GM23338 (cell line): ENCODE results near the gene MAMDC2. TPM values are rescaled to one million over a fixed set of nuclear protein-coding genes. Genes with fewer than 3 reads are reported as not detected.
A peak's percentile ranks its signal among the peaks of the same experiment; 100 is the strongest.

Source experiments
- ATAC-seq: fragments of 200-7000 bp; cut with Tn5 transposase; 3 replicates; pipeline ENCODE4 v1.9.1; 2020
- DNase-seq: peaks from one replicate; pipeline ENCODE4 v3.0.0-alpha.2; 2015; ENCODE audit warnings: low spot score
- H2AFZ ChIP-seq: fragments of 200-600 bp; sonication (generic); 2 replicates; pipeline ENCODE4 v1.8.0; 2016; ENCODE audit warnings: antibody characterized with exemption, mild to moderate bottlenecking, moderate library complexity
- H3F3A ChIP-seq: fragments of 200-600 bp; sonication (generic); replicated peaks from 2 replicates; pipeline ENCODE4 v1.8.0; 2017; ENCODE audit warnings: antibody characterized with exemption, mixed run types, low read depth
- H3K27ac ChIP-seq: fragments of 200-600 bp; sonication (generic); 2 replicates; pipeline ENCODE4 v1.6.1; 2016; ENCODE audit warnings: low read depth
- H3K27me3 ChIP-seq: fragments of 200-600 bp; sonication (generic); 2 replicates; pipeline ENCODE4 v1.8.0; 2016; ENCODE audit warnings: mild to moderate bottlenecking, mixed run types, moderate library complexity; ENCODE audit not compliant: insufficient read depth
- H3K36me3 ChIP-seq: fragments of 200-600 bp; sonication (generic); 2 replicates; pipeline ENCODE4 v1.8.0; 2016; ENCODE audit warnings: mild to moderate bottlenecking; ENCODE audit not compliant: insufficient read depth
- H3K4me1 ChIP-seq: fragments of 200-600 bp; sonication (generic); 2 replicates; pipeline ENCODE4 v1.8.0; 2016; ENCODE audit warnings: mild to moderate bottlenecking, moderate library complexity; ENCODE audit not compliant: insufficient read depth
- H3K4me2 ChIP-seq: fragments of 200-600 bp; sonication (generic); 2 replicates; pipeline ENCODE4 v1.7.1; 2017; ENCODE audit warnings: mixed run types
- H3K4me3 ChIP-seq: fragments of 200-600 bp; sonication (generic); 2 replicates; pipeline ENCODE4 v1.6.1; 2016; ENCODE audit warnings: mixed run types
- H3K79me2 ChIP-seq: fragments of 200-600 bp; sonication (generic); replicated peaks from 2 replicates; pipeline ENCODE4 v1.8.0; 2017; ENCODE audit warnings: mild to moderate bottlenecking; ENCODE audit not compliant: insufficient read depth
- H3K9me2 ChIP-seq: fragments of 200-600 bp; sonication (generic); 2 replicates; pipeline ENCODE4 v1.8.0; 2017; ENCODE audit not compliant: insufficient read depth
- H4K20me1 ChIP-seq: fragments of 200-600 bp; sonication (generic); replicated peaks from 2 replicates; pipeline ENCODE4 v1.8.0; 2017; ENCODE audit warnings: mild to moderate bottlenecking; ENCODE audit not compliant: insufficient read depth
- H3K27ac Mint-ChIP-seq: 2 replicates; pipeline ENCODE4 v1.8.0; 2020; ENCODE audit warnings: inconsistent platforms, mild to moderate bottlenecking, moderate library complexity, mixed read lengths
- H3K27me3 Mint-ChIP-seq: 3 replicates; pipeline ENCODE4 v1.8.0; 2022; ENCODE audit warnings: low read depth, mild to moderate bottlenecking, moderate library complexity, mixed read lengths, inconsistent platforms; ENCODE audit not compliant: insufficient read depth, poor library complexity
- H3K36me3 Mint-ChIP-seq: 3 replicates; pipeline ENCODE4 v1.8.0; 2021; ENCODE audit warnings: low read depth, mild to moderate bottlenecking, inconsistent platforms, moderate library complexity, mixed read lengths
- H3K4me1 Mint-ChIP-seq: 3 replicates; pipeline ENCODE4 v1.8.0; 2020; ENCODE audit warnings: mild to moderate bottlenecking, inconsistent platforms, mixed read lengths
- H3K4me3 Mint-ChIP-seq: 3 replicates; pipeline ENCODE4 v1.8.0; 2021; ENCODE audit warnings: moderate library complexity, mild to moderate bottlenecking, inconsistent platforms, mixed read lengths
- H3K9me3 Mint-ChIP-seq: 3 replicates; pipeline ENCODE4 v1.8.0; 2020; ENCODE audit warnings: moderate library complexity, mild to moderate bottlenecking, inconsistent platforms, mixed read lengths
- CTCF ChIP-seq, 2 experiments: fragments of 200-600 bp in 1 of 2; sonication (generic) in 1 of 2; conservative IDR thresholded peaks; 2 replicates each; pipeline versions ENCODE4 v1.5.1 to v1.6.1; 2016 to 2017; ENCODE audit warnings: antibody characterized with exemption in 2 of 2, low read depth in 2 of 2, mild to moderate bottlenecking in 2 of 2, moderate library complexity in 1 of 2
- ETS1 ChIP-seq: IDR thresholded peaks from 2 replicates; pipeline ENCODE4 v1.6.1; 2016; ENCODE audit warnings: antibody characterized with exemption
- EZH2 ChIP-seq: fragments of 200-600 bp; sonication (generic); IDR thresholded peaks from one replicate; pipeline ENCODE4 v1.8.0; 2017; ENCODE audit warnings: antibody characterized with exemption, mild to moderate bottlenecking, low read depth; ENCODE audit not compliant: unreplicated experiment
- JUNB ChIP-seq: IDR thresholded peaks from one replicate; pipeline ENCODE4 v1.6.1; 2016; ENCODE audit warnings: antibody characterized with exemption; ENCODE audit not compliant: unreplicated experiment
- ZNF114 ChIP-seq: fragments of 250-450 bp; sonication (Bioruptor Pico); IDR thresholded peaks from 2 replicates; pipeline ENCODE4 v1.5.0; 2020; ENCODE audit warnings: mild to moderate bottlenecking, moderate library complexity
- polyA plus RNA-seq: library from polyadenylated mRNA; unstranded; fragments of >200 nt; fragmentation: Nextera tagmentation; extraction: Ambion mirVana; gene quantifications from 2 replicates; pipeline ENCODE4 v1.2.1, GENCODE V29; 2016
- total RNA-seq: library from RNA; depleted of rRNA; stranded (reverse); fragments of >200 nt; shearing (Covaris generic); gene quantifications from 2 replicates; pipeline ENCODE4 v1.2.3, GENCODE V29; 2014
- TF ChIP-seq, protein P1 (sequence below): fragments of 250-450 bp; sonication (Bioruptor Pico); IDR thresholded peaks from 2 replicates; pipeline ENCODE4 v1.5.0; 2020; ENCODE audit warnings: mild to moderate bottlenecking, moderate library complexity

Gene MAMDC2
- total and polyA plus RNA-seq, 2 experiments from 2014 or later: 7.7 to 19.6 TPM

GRCh38 chr9:70119786-70120185 is 76.1 kb downstream of the MAMDC2 start (continued):
- TF ChIP-seq, protein P1, sequence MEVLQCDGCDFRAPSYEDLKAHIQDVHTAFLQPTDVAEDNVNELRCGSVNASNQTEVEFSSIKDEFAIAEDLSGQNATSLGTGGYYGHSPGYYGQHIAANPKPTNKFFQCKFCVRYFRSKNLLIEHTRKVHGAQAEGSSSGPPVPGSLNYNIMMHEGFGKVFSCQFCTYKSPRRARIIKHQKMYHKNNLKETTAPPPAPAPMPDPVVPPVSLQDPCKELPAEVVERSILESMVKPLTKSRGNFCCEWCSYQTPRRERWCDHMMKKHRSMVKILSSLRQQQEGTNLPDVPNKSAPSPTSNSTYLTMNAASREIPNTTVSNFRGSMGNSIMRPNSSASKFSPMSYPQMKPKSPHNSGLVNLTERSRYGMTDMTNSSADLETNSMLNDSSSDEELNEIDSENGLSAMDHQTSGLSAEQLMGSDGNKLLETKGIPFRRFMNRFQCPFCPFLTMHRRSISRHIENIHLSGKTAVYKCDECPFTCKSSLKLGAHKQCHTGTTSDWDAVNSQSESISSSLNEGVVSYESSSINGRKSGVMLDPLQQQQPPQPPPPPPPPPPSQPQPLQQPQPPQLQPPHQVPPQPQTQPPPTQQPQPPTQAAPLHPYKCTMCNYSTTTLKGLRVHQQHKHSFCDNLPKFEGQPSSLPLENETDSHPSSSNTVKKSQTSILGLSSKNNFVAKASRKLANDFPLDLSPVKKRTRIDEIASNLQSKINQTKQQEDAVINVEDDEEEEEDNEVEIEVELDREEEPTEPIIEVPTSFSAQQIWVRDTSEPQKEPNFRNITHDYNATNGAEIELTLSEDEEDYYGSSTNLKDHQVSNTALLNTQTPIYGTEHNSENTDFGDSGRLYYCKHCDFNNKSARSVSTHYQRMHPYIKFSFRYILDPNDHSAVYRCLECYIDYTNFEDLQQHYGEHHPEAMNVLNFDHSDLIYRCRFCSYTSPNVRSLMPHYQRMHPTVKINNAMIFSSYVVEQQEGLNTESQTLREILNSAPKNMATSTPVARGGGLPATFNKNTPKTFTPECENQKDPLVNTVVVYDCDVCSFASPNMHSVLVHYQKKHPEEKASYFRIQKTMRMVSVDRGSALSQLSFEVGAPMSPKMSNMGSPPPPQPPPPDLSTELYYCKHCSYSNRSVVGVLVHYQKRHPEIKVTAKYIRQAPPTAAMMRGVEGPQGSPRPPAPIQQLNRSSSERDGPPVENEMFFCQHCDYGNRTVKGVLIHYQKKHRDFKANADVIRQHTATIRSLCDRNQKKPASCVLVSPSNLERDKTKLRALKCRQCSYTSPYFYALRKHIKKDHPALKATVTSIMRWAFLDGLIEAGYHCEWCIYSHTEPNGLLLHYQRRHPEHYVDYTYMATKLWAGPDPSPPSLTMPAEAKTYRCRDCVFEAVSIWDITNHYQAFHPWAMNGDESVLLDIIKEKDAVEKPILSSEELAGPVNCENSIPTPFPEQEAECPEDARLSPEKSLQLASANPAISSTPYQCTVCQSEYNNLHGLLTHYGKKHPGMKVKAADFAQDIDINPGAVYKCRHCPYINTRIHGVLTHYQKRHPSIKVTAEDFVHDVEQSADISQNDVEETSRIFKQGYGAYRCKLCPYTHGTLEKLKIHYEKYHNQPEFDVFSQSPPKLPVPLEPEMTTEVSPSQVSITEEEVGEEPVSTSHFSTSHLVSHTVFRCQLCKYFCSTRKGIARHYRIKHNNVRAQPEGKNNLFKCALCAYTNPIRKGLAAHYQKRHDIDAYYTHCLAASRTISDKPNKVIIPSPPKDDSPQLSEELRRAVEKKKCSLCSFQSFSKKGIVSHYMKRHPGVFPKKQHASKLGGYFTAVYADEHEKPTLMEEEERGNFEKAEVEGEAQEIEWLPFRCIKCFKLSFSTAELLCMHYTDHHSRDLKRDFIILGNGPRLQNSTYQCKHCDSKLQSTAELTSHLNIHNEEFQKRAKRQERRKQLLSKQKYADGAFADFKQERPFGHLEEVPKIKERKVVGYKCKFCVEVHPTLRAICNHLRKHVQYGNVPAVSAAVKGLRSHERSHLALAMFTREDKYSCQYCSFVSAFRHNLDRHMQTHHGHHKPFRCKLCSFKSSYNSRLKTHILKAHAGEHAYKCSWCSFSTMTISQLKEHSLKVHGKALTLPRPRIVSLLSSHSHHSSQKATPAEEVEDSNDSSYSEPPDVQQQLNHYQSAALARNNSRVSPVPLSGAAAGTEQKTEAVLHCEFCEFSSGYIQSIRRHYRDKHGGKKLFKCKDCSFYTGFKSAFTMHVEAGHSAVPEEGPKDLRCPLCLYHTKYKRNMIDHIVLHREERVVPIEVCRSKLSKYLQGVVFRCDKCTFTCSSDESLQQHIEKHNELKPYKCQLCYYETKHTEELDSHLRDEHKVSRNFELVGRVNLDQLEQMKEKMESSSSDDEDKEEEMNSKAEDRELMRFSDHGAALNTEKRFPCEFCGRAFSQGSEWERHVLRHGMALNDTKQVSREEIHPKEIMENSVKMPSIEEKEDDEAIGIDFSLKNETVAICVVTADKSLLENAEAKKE: no peak
- TF ChIP-seq ZNF114 (CRISPR knock-in tag): no peak
- TF ChIP-seq JUNB: no peak
- TF ChIP-seq EZH2: no peak

GRCh38 chr9:70120834-70121510 is 77.3 kb downstream of the MAMDC2 start:
- DNase-seq: no peak
- peak; percentile 79 for ATAC-seq
- peaks cover 15% of the 10 kb centered on the region for H3K4me1 Mint-ChIP-seq

More at GRCh38 chr9:70120834-70121510, 77.3 kb downstream of the MAMDC2 start:
- Histone ChIP-seq H2AFZ (no peak overlapping the region), H4K20me1 (no peaks in the 10 kb centered on the region), H3K36me3 (no peaks in the 10 kb centered on the region; the same call in 1 of the 2 replicates), H3K27ac (no peak overlapping the region), H3K79me2 (no peaks in the 10 kb centered on the region), H3K4me2 (no peak overlapping the region), H3F3A (no peaks in the 10 kb centered on the region), H3K4me1 (peaks cover 9% of the 10 kb centered on the region), H3K27me3 (no peaks in the 10 kb centered on the region), H3K4me3 (no peak overlapping the region), H3K9me2 (no peaks in the 10 kb centered on the region)
- no peaks in the 10 kb centered on the region for H3K27me3 Mint-ChIP-seq
- no peak overlapping the region for H3K27ac Mint-ChIP-seq
- no peak for TF ChIP-seq ETS1
- peak in 1 of 2 experiments; percentile 39; a peak in 2 of 4 replicates for TF ChIP-seq CTCF (conservative IDR thresholded peaks at IDR 0.05; ENCODE audit: low read depth in 2 of 2)
- H3K4me3 Mint-ChIP-seq: no peak overlapping the region
- peaks cover 6% of the 10 kb centered on the region; the same call in 2 of the 3 replicates for H3K36me3 Mint-ChIP-seq
- H3K9me3 Mint-ChIP-seq: no peaks in the 10 kb centered on the region
